ENCODE results near the gene C1orf159.

C1orf159 gene

GRCh38 chr1:1140673-1141072 is 24.8 kb upstream of the C1orf159 start:
- no peak for TF ChIP-seq CTCF (IDR thresholded peaks at IDR 0.05; ENCODE audit: control insufficient read depth, insufficient read depth, low read depth, low read length, missing control alignments)
- DNase-seq (ENCODE audit: low read depth) = no peak
- H3K4me3 ChIP-seq (ENCODE audit: control insufficient read depth, low read depth, low read length) = no peak overlapping the region

GRCh38 chr1:1137256-1138045 is 21.6 kb upstream of the C1orf159 start:
- DNase-seq (ENCODE audit: low read depth) = no peak
- no peak overlapping the region for H3K4me3 ChIP-seq (ENCODE audit: control insufficient read depth, low read depth, low read length)
- no peak for TF ChIP-seq CTCF (IDR thresholded peaks at IDR 0.05; ENCODE audit: control insufficient read depth, insufficient read depth, low read depth, low read length, missing control alignments)

- DNase-seq (ENCODE audit: low read depth) = no peak
- TF ChIP-seq CTCF (IDR thresholded peaks at IDR 0.05; ENCODE audit: control insufficient read depth, insufficient read depth, low read depth, low read length, missing control alignments) = no peak
- no peak overlapping the region for H3K4me3 ChIP-seq (ENCODE audit: control insufficient read depth, low read depth, low read length)
These were observed 20.8 kb upstream of the C1orf159 start for GRCh38 chr1:1136547-1137230.

GRCh38 chr1:1135339-1136136 is 19.6 kb upstream of the C1orf159 start:
- no peak for TF ChIP-seq CTCF (IDR thresholded peaks at IDR 0.05; ENCODE audit: control insufficient read depth, insufficient read depth, low read depth, low read length, missing control alignments)
- no peak overlapping the region for H3K4me3 ChIP-seq (ENCODE audit: control insufficient read depth, low read depth, low read length)
- DNase-seq (ENCODE audit: low read depth) = no peak

GRCh38 chr1:1134300-1134970 is 18.5 kb upstream of the C1orf159 start:
- no peak overlapping the region for H3K4me3 ChIP-seq (ENCODE audit: control insufficient read depth, low read depth, low read length)
- no peak for DNase-seq (ENCODE audit: low read depth)
- no peak for TF ChIP-seq CTCF (IDR thresholded peaks at IDR 0.05; ENCODE audit: control insufficient read depth, insufficient read depth, low read depth, low read length, missing control alignments)

All from AG09309 (cell line).